ENCODE data around the gene NELL2.
A peak's percentile ranks its signal among the peaks of the same experiment; 100 is the strongest.

The NELL2 gene

DNA sequence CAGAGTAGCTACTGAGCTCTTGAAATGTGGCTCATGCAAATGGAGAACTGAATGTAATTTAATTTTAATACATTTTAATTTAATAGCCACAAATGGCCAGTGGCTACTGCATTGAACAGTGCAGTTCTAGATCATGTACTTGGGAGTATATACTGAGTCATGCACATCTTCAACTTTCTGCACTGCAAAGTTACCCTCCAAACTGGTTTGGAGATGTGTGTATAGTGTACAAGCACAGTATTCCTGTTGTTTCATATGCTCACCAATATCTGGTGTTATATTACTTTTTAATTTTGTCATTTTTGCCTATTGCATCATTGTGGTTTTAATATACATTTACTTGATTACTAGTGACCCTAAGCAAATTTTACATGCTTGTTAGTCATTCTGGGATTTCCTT, 372.8 kb downstream of the NELL2 start:
- intact Hi-C loops (cut with DNase I): no loop called here
- no peak for DNase-seq

DNA sequence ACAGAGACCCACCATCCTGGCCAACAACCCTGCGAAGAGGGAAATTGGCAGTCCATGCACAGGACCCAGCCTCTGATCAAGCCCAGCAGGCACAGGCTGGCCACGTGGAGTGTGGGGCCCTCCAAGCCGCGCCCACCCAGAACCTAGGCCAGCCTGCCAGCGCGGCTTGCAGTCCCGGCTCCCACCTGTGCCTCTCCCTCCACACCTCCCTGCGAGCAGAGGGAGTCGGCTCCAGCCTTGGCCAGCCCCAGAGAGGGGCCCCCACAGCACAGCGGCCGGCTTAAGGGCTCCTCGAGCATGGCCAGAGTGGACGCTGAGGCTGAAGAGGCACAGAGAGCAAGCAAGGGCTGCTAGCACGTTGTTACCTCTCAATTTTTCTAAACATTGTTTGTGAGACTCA, 373.4 kb downstream of the NELL2 start:
- intact Hi-C loops (cut with DNase I): no loop called here
- peak in 1 of 10 donors; percentile 82 for DNase-seq

GRCh38 chr12:44500423-44500822, 375.7 kb downstream of the NELL2 start:
- peak in 3 of 10 donors; percentile 20 to 89 (median 65) for DNase-seq
- intact Hi-C loops (cut with DNase I): no loop called here

GRCh38 chr12:44497044-44497443, 379.1 kb downstream of the NELL2 start:
- DNase-seq: no peak
- intact Hi-C loops (cut with DNase I): no loop called here

- no peak for DNase-seq
- intact Hi-C loops (cut with DNase I): no loop called here
These were observed 385.9 kb downstream of the NELL2 start for GRCh38 chr12:44490181-44490580.

DNA sequence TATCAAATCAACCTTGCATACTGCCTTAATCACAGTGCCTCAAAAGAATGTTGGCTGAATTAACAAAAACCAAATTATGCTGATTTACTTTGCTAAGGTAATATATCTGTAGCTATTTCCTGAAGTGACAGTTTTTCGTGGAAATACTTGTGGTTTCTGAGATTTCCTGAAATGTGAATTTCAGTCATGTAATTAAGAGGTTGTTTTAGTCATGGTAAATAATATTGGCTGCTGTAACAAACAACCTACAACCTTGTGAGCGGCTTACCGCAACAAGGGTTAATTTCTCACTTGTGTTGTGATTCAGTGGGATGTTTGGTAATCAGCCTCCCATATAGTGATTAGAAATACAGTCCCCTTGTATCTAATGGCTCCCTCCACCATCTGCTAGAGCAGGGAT, 387.9 kb downstream of the NELL2 start:
- intact Hi-C loops (cut with DNase I): no loop called here
- no peak for DNase-seq

- intact Hi-C loops (cut with DNase I): no loop called here
- no peak for DNase-seq
These were observed 391.3 kb downstream of the NELL2 start for GRCh38 chr12:44484862-44485261.

GRCh38 chr12:44477331-44477980, 398.7 kb downstream of the NELL2 start:
- intact Hi-C loops (cut with DNase I): no loop called here
- DNase-seq: no peak

DNA sequence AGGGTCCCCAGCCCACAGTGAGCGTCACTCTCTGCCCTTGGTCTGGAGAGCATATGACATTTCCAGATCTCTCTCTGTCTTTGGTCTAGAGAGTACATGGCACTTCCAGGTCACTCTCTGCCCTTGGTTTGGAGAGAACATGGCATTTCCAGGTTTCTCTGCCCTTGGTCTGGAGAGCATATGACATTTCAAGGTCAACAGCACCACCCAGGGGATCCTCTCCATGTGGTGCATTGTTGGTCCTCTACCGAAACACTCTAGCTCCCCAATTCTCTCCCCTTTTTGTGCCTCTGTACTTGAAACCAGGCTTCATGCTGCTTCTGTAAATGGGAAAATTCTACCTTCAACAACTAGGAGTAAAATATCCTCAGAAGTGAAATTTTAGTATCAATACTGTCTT, 399.4 kb downstream of the NELL2 start:
- intact Hi-C loops (cut with DNase I): no loop called here
- DNase-seq: no peak

DNA sequence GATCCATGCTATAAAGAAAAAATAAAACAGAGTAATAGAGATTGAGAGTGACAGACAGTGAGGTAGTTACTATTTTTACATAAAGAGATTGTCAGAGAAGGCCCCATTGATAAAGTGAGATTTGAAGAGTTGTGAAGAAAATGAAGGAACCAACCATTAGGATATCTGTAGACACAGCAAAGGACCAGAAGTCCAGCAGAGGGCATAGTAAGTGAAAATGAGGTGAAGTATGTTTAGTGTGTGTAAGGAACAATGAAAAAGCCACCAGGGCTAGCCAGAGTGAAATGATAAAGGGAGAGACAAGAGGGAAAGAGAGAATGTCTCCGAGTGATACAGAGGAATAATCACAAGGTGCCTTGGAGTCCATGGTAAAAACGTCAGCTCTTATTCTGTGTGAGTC, 411.0 kb downstream of the NELL2 start:
- intact Hi-C loops (cut with DNase I): no loop called here
- no peak for DNase-seq

DNA sequence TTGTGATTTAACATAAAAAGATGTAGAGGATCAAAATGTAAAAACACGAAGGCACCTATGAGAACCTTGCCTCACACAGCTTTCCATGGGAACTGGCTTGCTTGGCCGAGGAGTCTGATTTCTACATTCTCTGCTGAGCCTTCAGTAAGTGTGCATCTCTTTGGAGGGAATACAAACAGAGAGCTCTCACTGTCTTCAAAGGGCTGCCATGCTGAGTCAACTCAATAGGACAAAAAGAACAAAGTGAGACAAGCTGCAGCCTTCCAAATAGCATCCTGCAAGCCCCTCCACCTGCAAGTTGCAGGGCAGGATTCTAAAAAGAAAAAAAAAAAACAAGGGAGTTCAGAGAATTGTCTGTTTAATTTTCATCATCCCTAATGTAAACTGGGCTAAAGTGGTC, 411.9 kb downstream of the NELL2 start:
- no peak for DNase-seq
- intact Hi-C loops (cut with DNase I): no loop called here

DNA sequence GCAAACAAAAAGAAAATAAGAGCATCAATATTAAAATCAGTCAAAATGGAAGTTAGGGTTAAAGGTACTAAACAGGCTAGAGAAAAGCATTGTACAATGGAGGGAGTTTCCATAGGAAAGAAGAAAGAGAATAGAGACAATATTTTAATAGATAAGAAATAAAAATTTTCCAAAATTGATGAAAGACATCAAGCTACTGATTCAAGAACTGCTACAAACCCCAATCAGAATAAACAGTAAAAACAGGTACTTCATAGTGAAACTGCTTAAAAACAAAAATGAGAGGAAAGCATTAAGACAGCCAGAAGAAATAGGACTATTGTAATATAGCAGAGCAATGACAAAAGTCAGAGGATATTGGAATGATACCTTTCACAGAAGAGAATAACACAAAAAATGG, 413.4 kb downstream of the NELL2 start:
- intact Hi-C loops (cut with DNase I): no loop called here
- DNase-seq: no peak

GRCh38 chr12:44460261-44460660, 415.9 kb downstream of the NELL2 start:
- DNase-seq: no peak
- intact Hi-C loops (cut with DNase I): no loop called here

DNA sequence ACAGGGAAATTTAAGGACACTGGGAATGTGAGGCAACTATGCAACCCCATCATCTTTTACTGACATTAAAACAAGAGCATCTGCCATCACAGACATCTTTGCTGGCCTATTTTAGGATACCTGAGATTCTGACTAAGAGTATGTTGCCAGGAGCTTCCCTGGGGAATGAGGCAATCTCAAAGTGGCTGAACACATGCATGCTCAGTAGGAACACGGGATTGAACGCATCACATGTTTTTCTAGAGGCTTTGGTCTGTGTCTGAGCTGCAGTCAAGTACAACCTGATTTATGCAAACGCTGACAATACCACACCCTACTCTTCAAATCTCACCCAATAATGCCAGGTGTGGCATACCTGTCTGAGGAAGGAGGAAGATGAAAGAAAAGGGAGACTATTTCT, 416.5 kb downstream of the NELL2 start:
- intact Hi-C loops (cut with DNase I): no loop called here
- no peak for DNase-seq
